Caco-2 (cell line): ENCODE data around the gene ATP1A2. TPM values are rescaled to one million over a fixed set of nuclear protein-coding genes. Genes with fewer than 3 reads are reported as not detected.
A peak's percentile ranks its signal among the peaks of the same experiment; 100 is the strongest.

Source experiments
- BruUV-seq: library from RNA; stranded (reverse); fragments of 400-500 nt; replicated peaks from 2 replicates; lab custom pipeline; 2021; lab: Mats Ljungman, UMichigan
- CTCF ChIA-PET: fragments of 300-600 bp; sonication (Branson Sonifier 250); formaldehyde crosslinking; loops from one replicate; lab custom pipeline; 2022; ENCODE audit warnings: antibody characterized with exemption; lab: Charles Lee
- POLR2A ChIA-PET: fragments of 300-600 bp; sonication (Branson Sonifier 250); formaldehyde crosslinking; loops from one replicate; lab custom pipeline; 2022; ENCODE audit warnings: antibody characterized with exemption; lab: Charles Lee
- DNase-seq, 2 experiments: peaks; one replicate each; pipeline versions ENCODE4 v3.0.0 to v3.0.0-alpha.2; 2020 to 2022
- H3K27me3 ChIP-seq: replicated peaks from 2 replicates; pipeline ENCODE4 v1.6.0; 2011; ENCODE audit warnings: low read length; ENCODE audit not compliant: control insufficient read depth, insufficient read depth
- H3K36me3 ChIP-seq: 2 replicates; pipeline ENCODE4 v1.5.1; 2011; ENCODE audit warnings: low read length; ENCODE audit not compliant: control insufficient read depth, insufficient read depth
- H3K4me1 ChIP-seq: fragments of 250-450 bp; sonication (Bioruptor Pico); 2 replicates; pipeline ENCODE4 v1.5.1; 2020; ENCODE audit warnings: mild to moderate bottlenecking
- H3K4me3 ChIP-seq: 2 replicates; pipeline ENCODE4 v1.5.1; 2011; ENCODE audit warnings: low read depth, mild to moderate bottlenecking, control low read depth, low read length
- H3K9me3 ChIP-seq: fragments of 250-450 bp; sonication (Bioruptor Pico); 2 replicates; pipeline ENCODE4 v1.5.1; 2020; ENCODE audit warnings: mild to moderate bottlenecking, moderate library complexity
- H3K27ac Mint-ChIP-seq: one replicate; pipeline ENCODE4 v1.8.0; 2022; ENCODE audit warnings: mixed read lengths; ENCODE audit not compliant: unreplicated experiment
- H3K27me3 Mint-ChIP-seq: one replicate; pipeline ENCODE4 v1.8.0; 2022; ENCODE audit warnings: mixed read lengths; ENCODE audit not compliant: insufficient read depth, unreplicated experiment
- H3K36me3 Mint-ChIP-seq: one replicate; pipeline ENCODE4 v1.8.0; 2022; ENCODE audit warnings: mild to moderate bottlenecking, mixed read lengths; ENCODE audit not compliant: insufficient read depth, unreplicated experiment
- H3K4me1 Mint-ChIP-seq: one replicate; pipeline ENCODE4 v1.8.0; 2022; ENCODE audit warnings: low read depth, mixed read lengths; ENCODE audit not compliant: unreplicated experiment
- H3K4me3 Mint-ChIP-seq: one replicate; pipeline ENCODE4 v1.8.0; 2022; ENCODE audit warnings: mild to moderate bottlenecking, moderate library complexity, mixed read lengths; ENCODE audit not compliant: unreplicated experiment
- H3K9me3 Mint-ChIP-seq: one replicate; pipeline ENCODE4 v1.8.0; 2022; ENCODE audit warnings: mixed read lengths; ENCODE audit not compliant: unreplicated experiment
- CTCF ChIP-seq, 2 experiments: fragments of 200-600 bp in 1 of 2; IDR thresholded peaks; 1 replicate in 1 of 2; 2 replicates in 1 of 2; pipeline versions ENCODE4 v1.5.1 to v1.8.0; 2011 to 2022; ENCODE audit warnings: antibody characterized with exemption in 1 of 2, control low read depth in 1 of 2, inconsistent platforms in 1 of 2, low read depth in 1 of 2, low read length in 1 of 2, mild to moderate bottlenecking in 1 of 2, moderate library complexity in 1 of 2; ENCODE audit not compliant: insufficient read depth in 1 of 2, severe bottlenecking in 1 of 2, unreplicated experiment in 1 of 2
- intact Hi-C: fragments of 100-400 bp; cut with micrococcal nuclease; formaldehyde crosslinking; loops from one replicate; pipeline ENCODE4 v1.10.0; 2022; ENCODE audit not compliant: unreplicated experiment
- total RNA-seq: library from RNA; stranded (reverse); gene quantifications from 2 replicates; pipeline ENCODE4 v1.2.3, GENCODE V29; 2022

ATP1A2 gene
- total RNA-seq, 1 experiment from 2014 or later = 0.36 TPM

GRCh38 chr1:160095382-160096105 lies 20.0 kb upstream of the ATP1A2 start:
- Histone ChIP-seq H3K9me3 (no peaks in the 10 kb centered on the region), H3K36me3 (no peaks in the 10 kb centered on the region; the same call in 1 of the 2 replicates), H3K4me1 (peaks cover 23% of the 10 kb centered on the region), H3K27me3 (no peaks in the 10 kb centered on the region), H3K4me3 (no peak overlapping the region)
- BruUV-seq = no TSS peak
- Mint-ChIP-seq H3K4me1 (peaks cover 7% of the 10 kb centered on the region), H3K27me3 (no peaks in the 10 kb centered on the region), H3K4me3 (no peak overlapping the region), H3K36me3 (peaks cover 6% of the 10 kb centered on the region), H3K9me3 (no peaks in the 10 kb centered on the region), H3K27ac (no peak overlapping the region)
- intact Hi-C loops = no loop called here
- ChIA-PET CTCF (interaction anchor here (1.6 kb wide), 1 partner anchor 10 kb away, joined by 4 read pairs; no protein-coding TSS in a partner anchor), POLR2A (no interaction called here)
- TF ChIP-seq CTCF (IDR thresholded peaks at IDR 0.05; ENCODE audit: insufficient read depth in 1 of 2, low read depth in 1 of 2, low read length in 1 of 2, severe bottlenecking in 1 of 2, unreplicated experiment in 1 of 2) = no peak
- no peak for DNase-seq

- H3K4me3 Mint-ChIP-seq = no peak overlapping the region
- intact Hi-C loops = no loop called here
- H3K36me3 ChIP-seq = no peaks in the 10 kb centered on the region; the same call in 1 of the 2 replicates
- DNase-seq = peak; percentile 35 to 51
- no peak overlapping the region for H3K4me3 ChIP-seq
- H3K9me3 Mint-ChIP-seq = no peaks in the 10 kb centered on the region
- no TSS peak for BruUV-seq
- ChIA-PET POLR2A (no interaction called here), CTCF (interaction anchor here (0.7 to 1.6 kb wide), 3 partner anchors 11 to 124 kb away, joined by 3 to 4 read pairs (median 3); no protein-coding TSS in a partner anchor)
- H3K4me1 ChIP-seq = peaks cover 28% of the 10 kb centered on the region
- peaks cover 11% of the 10 kb centered on the region for H3K36me3 Mint-ChIP-seq
- no peaks in the 10 kb centered on the region for H3K9me3 ChIP-seq
- no peaks in the 10 kb centered on the region for H3K27me3 Mint-ChIP-seq
- no peak overlapping the region for H3K27ac Mint-ChIP-seq
- no peaks in the 10 kb centered on the region for H3K27me3 ChIP-seq
- no peak for TF ChIP-seq CTCF (IDR thresholded peaks at IDR 0.05; ENCODE audit: insufficient read depth in 1 of 2, low read depth in 1 of 2, low read length in 1 of 2, severe bottlenecking in 1 of 2, unreplicated experiment in 1 of 2)
- peaks cover 15% of the 10 kb centered on the region for H3K4me1 Mint-ChIP-seq
Measured at GRCh38 chr1:160096274-160097116, 19.1 kb upstream of the ATP1A2 start.
